ENCODE data around the gene UNC13A. TPM values are rescaled to one million over a fixed set of nuclear protein-coding genes. Genes with fewer than 3 reads are reported as not detected.

UNC13A gene
- polyA plus RNA-seq, 1 experiment = 2.2 TPM

- H3K36me3 ChIP-seq (ENCODE audit: control insufficient read depth, insufficient read depth, low read length) = no peaks in the 10 kb centered on the region
Measured at GRCh38 chr19:17682273-17682672, 5.9 kb downstream of the UNC13A start.

GRCh38 chr19:17681505-17682125, 6.5 kb downstream of the UNC13A start:
- H3K4me3 ChIP-seq (ENCODE audit: low read depth, low read length) = no peak overlapping the region
- ChIA-PET CTCF (interaction anchor here (0.6 kb wide), 2 partner anchors 10 to 682 kb away, joined by 3 read pairs; no protein-coding TSS in a partner anchor), POLR2A (no interaction called here)
- no peak for TF ChIP-seq CTCF (IDR thresholded peaks at IDR 0.05; ENCODE audit: insufficient read depth, low read depth, low read length)
- H3K27me3 ChIP-seq (ENCODE audit: control insufficient read depth, insufficient read depth, low read length) = no peaks in the 10 kb centered on the region
- no peak for DNase-seq (ENCODE audit: low read depth)
- no peaks in the 10 kb centered on the region for H3K36me3 ChIP-seq (ENCODE audit: control insufficient read depth, insufficient read depth, low read length)

More at GRCh38 chr19:17682273-17682672, 5.9 kb downstream of the UNC13A start:
- no peak for DNase-seq (ENCODE audit: low read depth)
- H3K27me3 ChIP-seq (ENCODE audit: control insufficient read depth, insufficient read depth, low read length) = peaks cover 2% of the 10 kb centered on the region; the same call in 1 of the 2 replicates
- TF ChIP-seq CTCF (IDR thresholded peaks at IDR 0.05; ENCODE audit: insufficient read depth, low read depth, low read length) = no peak
- CTCF ChIA-PET = no interaction called here
- H3K4me3 ChIP-seq (ENCODE audit: low read depth, low read length) = no peak overlapping the region
- POLR2A ChIA-PET = no interaction called here

- TF ChIP-seq CTCF (IDR thresholded peaks at IDR 0.05; ENCODE audit: insufficient read depth, low read depth, low read length) = 0 out of 2 replicates have a peak, but pooled peaks have one; percentile 10
- no peaks in the 10 kb centered on the region for H3K36me3 ChIP-seq (ENCODE audit: control insufficient read depth, insufficient read depth, low read length)
- peak overlapping the region; percentile 30 for H3K4me3 ChIP-seq (ENCODE audit: low read depth, low read length)
- DNase-seq (ENCODE audit: low read depth) = peak; percentile 41
- H3K27me3 ChIP-seq (ENCODE audit: control insufficient read depth, insufficient read depth, low read length) = no peaks in the 10 kb centered on the region
- ChIA-PET POLR2A (no interaction called here), CTCF (interaction anchor here (1.3 kb wide), 1 partner anchor 72 kb away, joined by 3 read pairs; no protein-coding TSS in a partner anchor)
Measured at GRCh38 chr19:17680230-17680722, 7.9 kb downstream of the UNC13A start.

DNA sequence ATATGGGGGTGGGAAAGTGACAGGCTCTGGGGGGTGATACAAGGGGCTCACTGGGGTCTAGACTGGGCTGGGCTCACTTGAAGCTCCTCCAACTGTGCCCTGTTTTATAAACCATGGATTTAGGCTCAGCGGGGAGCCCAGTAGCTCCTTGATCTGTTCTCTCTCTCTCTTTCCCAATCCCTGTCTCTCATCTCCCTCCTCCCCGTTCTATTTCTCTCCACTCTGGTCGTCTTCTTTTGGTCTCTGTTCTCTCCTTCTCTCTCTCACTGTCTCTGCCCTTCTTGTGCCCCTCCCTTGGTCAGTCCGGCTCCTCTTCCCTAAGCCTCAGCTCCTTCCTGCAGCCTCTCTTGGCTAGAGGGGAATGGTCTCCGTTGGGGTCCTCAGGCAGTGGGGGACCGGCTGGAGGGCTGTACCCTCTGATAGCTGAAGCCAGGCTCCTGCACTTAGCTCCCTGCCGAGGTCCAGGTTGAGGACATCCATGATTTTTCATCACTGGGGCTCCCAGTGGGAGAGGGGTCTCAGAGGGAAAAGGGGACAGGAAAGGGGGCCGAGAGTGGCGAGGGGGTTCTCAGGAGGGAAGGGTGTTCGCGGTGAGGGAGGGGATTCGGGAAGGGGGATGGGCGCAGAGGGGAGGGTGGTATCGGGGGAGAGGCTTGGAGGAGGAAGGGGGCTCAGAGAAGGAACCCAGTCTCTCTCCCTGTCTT, 8.5 kb downstream of the UNC13A start:
- no peaks in the 10 kb centered on the region for H3K36me3 ChIP-seq (ENCODE audit: control insufficient read depth, insufficient read depth, low read length)
- no peak for DNase-seq (ENCODE audit: low read depth)
- CTCF ChIA-PET = interaction anchor here (1.3 kb wide), 1 partner anchor 73 kb away, joined by 3 read pairs; no protein-coding TSS in a partner anchor
- H3K4me3 ChIP-seq (ENCODE audit: low read depth, low read length) = peak overlapping the region; percentile 30
- POLR2A ChIA-PET = no interaction called here
- no peak for TF ChIP-seq CTCF (IDR thresholded peaks at IDR 0.05; ENCODE audit: insufficient read depth, low read depth, low read length)
- no peaks in the 10 kb centered on the region for H3K27me3 ChIP-seq (ENCODE audit: control insufficient read depth, insufficient read depth, low read length)

GRCh38 chr19:17678836-17679235, 9.3 kb downstream of the UNC13A start:
- no peak overlapping the region for H3K4me3 ChIP-seq (ENCODE audit: low read depth, low read length)
- H3K27me3 ChIP-seq (ENCODE audit: control insufficient read depth, insufficient read depth, low read length) = peaks cover 2% of the 10 kb centered on the region; the same call in 1 of the 2 replicates
- no peaks in the 10 kb centered on the region for H3K36me3 ChIP-seq (ENCODE audit: control insufficient read depth, insufficient read depth, low read length)
- TF ChIP-seq CTCF (IDR thresholded peaks at IDR 0.05; ENCODE audit: insufficient read depth, low read depth, low read length) = no peak
- POLR2A ChIA-PET = no interaction called here
- CTCF ChIA-PET = interaction anchor here (0.6 to 1.3 kb wide), 2 partner anchors 12 to 74 kb away, joined by 3 to 4 read pairs; no protein-coding TSS in a partner anchor
- DNase-seq (ENCODE audit: low read depth) = no peak
